A549 (cell line): ENCODE measurements around the gene CAPN14.

Source experiments
- HOXA7 ChIP-seq: fragments of 250-450 bp; sonication (Bioruptor Pico); IDR thresholded peaks from 2 replicates; pipeline ENCODE4 v1.5.0; 2020; ENCODE audit warnings: mild to moderate bottlenecking, moderate library complexity
- KDM5A ChIP-seq: fragments of 200-600 bp; sonication (generic); IDR thresholded peaks from 2 replicates; pipeline ENCODE4 v1.6.1; 2016; ENCODE audit warnings: antibody characterized with exemption, mild to moderate bottlenecking
- POLR2A ChIP-seq: IDR thresholded peaks from 2 replicates; pipeline ENCODE4 v1.6.1; 2012; ENCODE audit warnings: mild to moderate bottlenecking, low read length
- RCOR1 ChIP-seq: fragments of 150-350 bp; IDR thresholded peaks from 2 replicates; pipeline ENCODE4 v1.6.1; 2014; ENCODE audit warnings: antibody characterized with exemption, low read length, low read depth
- TF ChIP-seq, protein P1 (sequence below): IDR thresholded peaks from 2 replicates; pipeline ENCODE4 v1.6.1; 2012; ENCODE audit warnings: low read depth, borderline replicate concordance

DNA sequence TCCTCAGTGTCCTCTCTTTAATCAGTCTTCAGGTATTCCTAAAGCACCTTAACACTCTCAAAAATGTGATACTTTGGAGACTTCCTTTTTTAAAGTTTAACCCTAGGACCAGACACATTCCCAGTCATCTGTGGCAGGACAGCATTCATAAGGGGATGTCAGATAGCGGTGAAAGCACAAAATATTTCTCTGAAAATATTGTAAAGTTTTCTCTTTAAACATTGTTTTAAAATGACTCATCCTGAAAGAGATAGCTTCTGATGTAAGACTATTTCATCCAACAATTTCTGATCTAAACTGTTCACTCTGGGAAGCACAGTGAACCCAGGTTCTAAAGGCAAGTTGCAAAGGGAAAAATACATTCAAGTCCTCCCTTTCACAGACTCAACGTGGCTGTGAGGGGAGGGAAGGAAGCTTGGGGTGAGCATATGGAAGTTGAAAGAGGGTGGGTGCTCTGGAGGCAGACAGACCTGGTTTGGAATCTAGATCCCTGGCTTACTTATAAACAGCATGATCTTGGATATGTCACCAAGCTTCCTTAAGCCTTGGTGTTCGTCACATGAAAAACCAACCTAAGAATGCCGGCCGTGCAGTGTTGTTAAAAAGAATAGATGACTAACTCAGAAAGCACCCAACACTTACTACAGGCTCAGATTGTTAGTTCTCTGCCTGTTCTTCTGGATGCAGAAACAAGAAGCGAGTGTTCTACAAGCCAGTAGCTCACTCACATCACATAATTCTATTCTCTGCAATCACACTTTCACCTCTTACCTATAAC, 91.2 kb downstream of the CAPN14 start:
- TF ChIP-seq POLR2A (no peak), KDM5A (no peak), RCOR1 (no peak), HOXA7 (CRISPR knock-in tag) (no peak)
- TF ChIP-seq, protein P1, sequence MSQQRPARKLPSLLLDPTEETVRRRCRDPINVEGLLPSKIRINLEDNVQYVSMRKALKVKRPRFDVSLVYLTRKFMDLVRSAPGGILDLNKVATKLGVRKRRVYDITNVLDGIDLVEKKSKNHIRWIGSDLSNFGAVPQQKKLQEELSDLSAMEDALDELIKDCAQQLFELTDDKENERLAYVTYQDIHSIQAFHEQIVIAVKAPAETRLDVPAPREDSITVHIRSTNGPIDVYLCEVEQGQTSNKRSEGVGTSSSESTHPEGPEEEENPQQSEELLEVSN: no peak
